Activated CD8-positive, alpha-beta T cell treated with anti-CD3 and anti-CD28 coated beads, Interleukin-2, amount 10 ng/mL, durations not matched to agents 7 days and 5 days (primary cell): ENCODE results near the gene TMEM121B. TPM values are rescaled to one million over a fixed set of nuclear protein-coding genes. Genes with fewer than 3 reads are reported as not detected.

Experiments
- ATAC-seq: fragments of 150-1000 bp; cut with Tn5 transposase; one replicate; pipeline ENCODE4 v1.10.0; 2021; ENCODE audit warnings: moderate library complexity
- CTCF ChIA-PET: fragments of 350-600 bp; sonication (Branson Sonifier 250); formaldehyde crosslinking; loops from one replicate; lab custom pipeline; 2021; ENCODE audit warnings: antibody characterized with exemption; lab: Charles Lee
- POLR2A ChIA-PET: fragments of 350-600 bp; sonication (Branson Sonifier 250); formaldehyde crosslinking; loops from one replicate; lab custom pipeline; 2021; ENCODE audit warnings: antibody characterized with exemption; lab: Charles Lee
- DNase-seq: peaks from one replicate; pipeline ENCODE4 v3.0.0-alpha.2; 2020
- H3K27ac Mint-ChIP-seq: one replicate; pipeline ENCODE4 v1.8.0; 2021; ENCODE audit warnings: mild to moderate bottlenecking, mixed read lengths
- H3K27me3 Mint-ChIP-seq: one replicate; pipeline ENCODE4 v1.8.0; 2021; ENCODE audit warnings: low read depth, mixed read lengths
- H3K36me3 Mint-ChIP-seq: one replicate; pipeline ENCODE4 v1.8.0; 2021; ENCODE audit warnings: low read depth, mixed read lengths
- H3K4me1 Mint-ChIP-seq: one replicate; pipeline ENCODE4 v1.8.0; 2021; ENCODE audit warnings: low read depth, mixed read lengths
- H3K4me3 Mint-ChIP-seq: one replicate; pipeline ENCODE4 v1.8.0; 2021; ENCODE audit warnings: mild to moderate bottlenecking, mixed read lengths
- H3K9me3 Mint-ChIP-seq: one replicate; pipeline ENCODE4 v1.8.0; 2022; ENCODE audit warnings: mixed read lengths; ENCODE audit not compliant: insufficient read depth
- total RNA-seq, 2 experiments: library from RNA; stranded (reverse); gene quantifications; one replicate each; pipeline ENCODE4 v1.2.3, GENCODE V29; 2021

TMEM121B gene
- total RNA-seq, 2 experiments from 2014 or later = 0.11 to 0.18 TPM

- ChIA-PET POLR2A (interaction anchor here (1.0 kb wide), 1 partner anchor 149 kb away, joined by 3 read pairs; no protein-coding TSS in a partner anchor), CTCF (interaction anchor here (0.7 to 5.7 kb wide), 5 partner anchors 10 to 55 kb away, joined by 3 to 24 read pairs (median 4); no protein-coding TSS in a partner anchor)
- Mint-ChIP-seq H3K36me3 (peaks cover 2% of the 10 kb centered on the region), H3K9me3 (no peaks in the 10 kb centered on the region), H3K27ac (peak overlapping the region; percentile 83), H3K27me3 (peaks cover 19% of the 10 kb centered on the region), H3K4me1 (peaks cover 56% of the 10 kb centered on the region), H3K4me3 (peak overlapping the region; percentile 42)
- DNase-seq = no peak
- ATAC-seq = no peak
Measured at GRCh38 chr22:17117400-17117799, 3.8 kb downstream of the TMEM121B start.

- H3K36me3 Mint-ChIP-seq = peaks cover 2% of the 10 kb centered on the region
- DNase-seq (no peak), ATAC-seq (no peak)
- H3K4me3 Mint-ChIP-seq = peak overlapping the region; percentile 51
- POLR2A ChIA-PET = interaction anchor here (0.8 to 1.2 kb wide), 4 partner anchors 9 to 150 kb away, joined by 3 to 4 read pairs (median 3); no protein-coding TSS in a partner anchor
- CTCF ChIA-PET = interaction anchor here (1.0 to 5.7 kb wide), 7 partner anchors 8 to 385 kb away, joined by 3 to 24 read pairs (median 5); no protein-coding TSS in a partner anchor
- peak overlapping the region; percentile 78 for H3K27ac Mint-ChIP-seq
- H3K27me3 Mint-ChIP-seq = peaks cover 13% of the 10 kb centered on the region
- peaks cover 56% of the 10 kb centered on the region for H3K4me1 Mint-ChIP-seq
- H3K9me3 Mint-ChIP-seq = no peaks in the 10 kb centered on the region
Measured at GRCh38 chr22:17116572-17117330, 4.4 kb downstream of the TMEM121B start.

DNA sequence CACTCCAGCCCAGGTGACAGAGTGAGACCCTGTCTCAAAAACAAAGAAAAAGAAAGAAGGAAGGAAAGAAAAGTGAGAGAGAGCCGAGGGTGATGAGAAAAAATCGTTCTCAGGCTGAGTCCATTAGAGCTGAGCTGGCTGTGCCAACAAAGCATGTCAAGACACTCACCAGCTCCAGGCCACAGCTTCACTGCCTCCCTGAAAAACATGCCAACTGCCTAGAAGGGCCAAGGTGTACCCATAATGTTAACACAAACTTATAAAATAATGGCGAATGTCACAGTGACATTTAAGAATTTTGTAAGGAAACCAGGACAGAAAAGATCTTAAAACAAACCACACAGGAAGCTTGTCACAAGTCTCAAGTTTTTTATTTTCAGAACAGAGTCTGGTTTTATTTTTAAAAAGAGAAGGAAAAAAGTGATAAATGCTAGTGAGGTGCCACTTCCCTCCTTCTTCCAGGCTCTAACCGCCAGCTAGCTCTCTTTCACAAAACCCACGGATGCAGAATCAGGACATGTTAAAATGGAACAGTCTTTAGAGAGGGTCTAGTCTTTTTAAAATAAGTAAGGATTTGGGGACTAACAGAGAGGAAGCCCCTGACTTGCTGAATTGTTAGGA is 5.1 kb downstream of the TMEM121B start:
- no peaks in the 10 kb centered on the region for H3K9me3 Mint-ChIP-seq
- ATAC-seq (peak; percentile 29), DNase-seq (no peak)
- ChIA-PET POLR2A (interaction anchor here (0.6 to 1.2 kb wide), 4 partner anchors 9 to 616 kb away, joined by 3 to 4 read pairs (median 3); no protein-coding TSS in a partner anchor), CTCF (interaction anchor here (0.9 to 5.7 kb wide), 8 partner anchors 9 to 386 kb away, joined by 3 to 24 read pairs (median 4); no protein-coding TSS in a partner anchor)
- H3K4me3 Mint-ChIP-seq = peak overlapping the region; percentile 51
- peaks cover 54% of the 10 kb centered on the region for H3K4me1 Mint-ChIP-seq
- peak overlapping the region; percentile 78 for H3K27ac Mint-ChIP-seq
- peaks cover 7% of the 10 kb centered on the region for H3K27me3 Mint-ChIP-seq
- peaks cover 7% of the 10 kb centered on the region for H3K36me3 Mint-ChIP-seq

DNA sequence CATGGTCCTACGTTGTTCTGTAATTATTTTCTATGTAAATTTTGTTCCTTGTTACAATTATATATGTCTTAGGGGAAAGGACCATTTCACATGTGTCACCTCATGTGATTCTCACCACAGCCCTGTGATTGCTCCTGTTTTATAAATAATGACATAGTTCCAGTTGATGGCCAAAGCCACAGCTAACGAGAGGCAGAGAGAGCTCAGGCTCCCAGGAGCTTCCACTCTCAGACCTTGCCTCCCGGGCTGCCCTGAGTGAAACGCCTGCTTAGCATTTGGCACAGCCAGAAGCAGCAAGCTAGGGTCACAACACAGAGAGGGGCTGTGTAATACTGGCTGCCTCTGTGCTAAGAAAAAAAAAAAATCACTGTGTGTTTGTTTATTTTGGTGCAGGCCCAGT is 5.9 kb downstream of the TMEM121B start:
- H3K4me3 Mint-ChIP-seq = no peak overlapping the region
- peaks cover 54% of the 10 kb centered on the region for H3K4me1 Mint-ChIP-seq
- peaks cover 6% of the 10 kb centered on the region for H3K27me3 Mint-ChIP-seq
- peak overlapping the region; percentile 78 for H3K27ac Mint-ChIP-seq
- ATAC-seq = no peak
- peaks cover 8% of the 10 kb centered on the region for H3K36me3 Mint-ChIP-seq
- POLR2A ChIA-PET = interaction anchor here (1.2 to 1.4 kb wide), 2 partner anchors 9 to 16 kb away, joined by 3 to 4 read pairs; no protein-coding TSS in a partner anchor
- no peak for DNase-seq
- no peaks in the 10 kb centered on the region for H3K9me3 Mint-ChIP-seq
- CTCF ChIA-PET = interaction anchor here (0.9 to 5.7 kb wide), 6 partner anchors 9 to 387 kb away, joined by 3 to 24 read pairs (median 6); no protein-coding TSS in a partner anchor

DNA sequence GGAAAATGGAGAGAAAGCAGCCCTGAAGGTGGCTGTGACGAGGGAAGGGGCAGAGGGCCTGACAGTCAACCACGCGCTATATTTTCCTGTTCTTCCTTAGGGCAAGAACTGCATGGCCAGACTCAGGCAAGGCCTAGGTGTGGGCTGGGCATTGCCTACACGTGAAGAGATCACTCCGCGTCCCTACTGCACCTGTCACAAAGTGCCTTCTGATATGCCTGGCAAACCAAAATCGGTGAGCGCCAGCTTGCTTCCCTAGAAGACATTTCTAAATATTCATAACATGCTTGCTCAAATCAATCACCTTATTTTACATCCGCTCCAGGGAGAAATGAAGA is 6.3 kb downstream of the TMEM121B start:
- ChIA-PET POLR2A (interaction anchor here (1.4 kb wide), 1 partner anchor 16 kb away, joined by 3 read pairs; no protein-coding TSS in a partner anchor), CTCF (interaction anchor here (1.3 to 5.7 kb wide), 4 partner anchors 8 to 387 kb away, joined by 3 to 24 read pairs (median 8); no protein-coding TSS in a partner anchor)
- ATAC-seq = no peak
- Mint-ChIP-seq H3K4me1 (peaks cover 54% of the 10 kb centered on the region), H3K27me3 (peaks cover 4% of the 10 kb centered on the region), H3K4me3 (no peak overlapping the region), H3K9me3 (no peaks in the 10 kb centered on the region), H3K27ac (no peak overlapping the region), H3K36me3 (peaks cover 10% of the 10 kb centered on the region)
- DNase-seq = no peak

DNA sequence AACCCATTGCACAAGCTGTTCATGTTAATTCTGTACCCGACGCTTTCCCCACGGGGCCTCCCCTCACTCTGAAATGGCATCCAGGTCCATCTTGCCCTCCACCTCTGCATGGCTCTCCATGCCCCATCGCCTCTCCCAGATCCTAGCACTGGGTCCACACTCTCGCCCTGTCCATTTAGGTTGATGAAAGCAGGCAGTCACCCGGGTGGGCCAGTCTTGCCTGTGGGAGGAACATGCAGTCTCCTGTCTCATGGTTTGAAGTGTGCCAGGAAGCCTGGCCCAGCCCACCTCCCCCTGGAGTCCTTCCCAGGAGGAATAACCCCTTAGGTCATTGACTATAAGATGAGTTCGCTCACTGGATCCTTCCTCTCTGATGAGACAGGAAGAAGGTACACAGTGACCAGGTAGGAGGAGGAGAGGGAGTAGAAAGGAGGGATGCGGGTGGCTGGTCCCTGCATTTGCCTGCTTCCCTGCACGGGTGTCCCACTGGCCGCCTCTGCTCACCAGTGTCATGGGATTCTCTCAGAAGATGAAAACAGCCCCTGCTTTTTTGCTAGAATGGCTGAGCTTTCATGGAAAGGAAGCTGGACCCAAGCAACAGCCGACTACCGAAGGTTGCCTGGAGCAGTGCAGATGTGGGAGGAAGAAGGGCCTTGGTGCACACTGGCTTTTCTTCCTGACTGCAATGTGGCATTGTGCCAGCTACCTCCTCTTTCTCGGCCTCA is 6.8 kb downstream of the TMEM121B start:
- no peaks in the 10 kb centered on the region for H3K9me3 Mint-ChIP-seq
- peaks cover 51% of the 10 kb centered on the region for H3K4me1 Mint-ChIP-seq
- H3K27ac Mint-ChIP-seq = no peak overlapping the region
- H3K4me3 Mint-ChIP-seq = no peak overlapping the region
- ChIA-PET CTCF (interaction anchor here (1.3 to 5.7 kb wide), 3 partner anchors 21 to 387 kb away, joined by 3 to 24 read pairs (median 8); no protein-coding TSS in a partner anchor), POLR2A (interaction anchor here (0.6 to 1.4 kb wide), 3 partner anchors 15 to 32 kb away, joined by 3 to 7 read pairs (median 3); no protein-coding TSS in a partner anchor)
- H3K36me3 Mint-ChIP-seq = peaks cover 14% of the 10 kb centered on the region
- DNase-seq (no peak), ATAC-seq (no peak)
- H3K27me3 Mint-ChIP-seq = peaks cover 4% of the 10 kb centered on the region

DNA sequence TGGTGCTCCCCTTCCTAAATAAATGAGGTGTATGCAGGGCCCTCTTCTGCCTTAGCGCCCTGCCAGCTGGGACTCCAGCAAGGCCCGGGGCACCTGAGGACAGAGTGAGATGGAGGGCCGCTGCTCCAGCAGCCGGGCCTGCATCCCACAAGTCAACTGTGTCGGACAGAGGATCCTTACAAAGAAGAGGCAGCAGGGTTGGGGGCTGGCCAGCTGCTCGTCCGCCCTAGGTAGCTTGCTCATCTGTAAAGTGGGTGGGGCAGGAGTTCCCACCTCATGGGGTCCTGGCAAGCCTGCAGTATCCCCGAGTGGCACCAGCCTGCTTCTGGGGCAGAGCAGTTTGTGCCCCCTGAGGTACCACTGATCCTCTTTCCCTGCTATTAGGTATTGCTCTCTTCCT is 7.6 kb downstream of the TMEM121B start:
- ChIA-PET CTCF (interaction anchor here (5.7 kb wide), 1 partner anchor 58 kb away, joined by 24 read pairs; no protein-coding TSS in a partner anchor), POLR2A (interaction anchor here (0.6 to 0.9 kb wide), 2 partner anchors 18 to 33 kb away, joined by 3 to 7 read pairs; no protein-coding TSS in a partner anchor)
- peaks cover 43% of the 10 kb centered on the region for H3K4me1 Mint-ChIP-seq
- H3K27ac Mint-ChIP-seq = no peak overlapping the region
- H3K36me3 Mint-ChIP-seq = peaks cover 15% of the 10 kb centered on the region
- no peak overlapping the region for H3K4me3 Mint-ChIP-seq
- H3K9me3 Mint-ChIP-seq = no peaks in the 10 kb centered on the region
- DNase-seq (no peak), ATAC-seq (no peak)
- H3K27me3 Mint-ChIP-seq = no peaks in the 10 kb centered on the region

GRCh38 chr22:17112491-17113042 is 8.6 kb downstream of the TMEM121B start:
- Mint-ChIP-seq H3K4me3 (no peak overlapping the region), H3K4me1 (peaks cover 38% of the 10 kb centered on the region), H3K27ac (no peak overlapping the region), H3K9me3 (no peaks in the 10 kb centered on the region), H3K27me3 (no peaks in the 10 kb centered on the region), H3K36me3 (peaks cover 22% of the 10 kb centered on the region)
- DNase-seq = no peak
- CTCF ChIA-PET = no interaction called here
- POLR2A ChIA-PET = no interaction called here
- ATAC-seq = no peak

DNA sequence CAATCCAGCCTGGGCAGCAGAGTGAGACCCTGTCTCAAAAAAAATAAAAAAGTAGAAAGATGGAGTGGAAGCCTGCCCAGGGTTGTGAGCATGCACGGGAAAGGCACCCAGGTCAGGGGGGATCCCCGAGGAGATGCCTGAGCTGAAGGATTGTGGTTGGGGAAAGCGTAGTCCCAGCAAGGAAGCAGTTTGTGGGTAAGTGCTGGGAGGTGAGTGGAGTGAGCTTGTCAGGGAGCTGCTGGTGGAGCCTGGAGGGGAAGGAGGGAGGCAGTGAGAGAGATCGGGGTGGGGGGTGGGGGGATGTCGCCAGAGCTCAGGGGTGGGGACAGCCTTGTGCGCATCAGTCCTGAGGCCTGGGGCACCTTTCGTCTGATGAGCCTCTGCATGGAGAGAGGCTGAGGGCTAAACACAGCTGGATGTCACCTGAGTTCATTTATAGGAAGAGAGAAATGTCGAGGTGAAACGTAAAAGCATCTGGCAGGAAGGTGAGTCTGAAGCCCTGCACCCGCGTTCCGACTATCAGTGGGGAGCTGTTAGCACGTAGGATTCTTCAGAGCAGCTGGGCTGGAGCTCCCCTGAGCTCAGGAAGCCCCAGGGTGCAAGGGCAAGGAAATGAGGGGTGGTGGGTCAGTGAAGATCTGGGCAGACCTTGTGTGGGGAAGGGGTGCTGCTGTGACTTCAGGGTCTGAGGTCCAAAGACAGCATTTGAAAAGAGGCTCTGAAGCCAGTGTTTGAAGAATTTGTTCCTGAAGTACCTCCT is 10.2 kb downstream of the TMEM121B start:
- CTCF ChIA-PET = interaction anchor here (0.6 to 1.0 kb wide), 2 partner anchors 14 to 60 kb away, joined by 3 read pairs; no protein-coding TSS in a partner anchor
- Mint-ChIP-seq H3K27ac (peak overlapping the region; percentile 9), H3K36me3 (peaks cover 36% of the 10 kb centered on the region), H3K4me1 (peaks cover 38% of the 10 kb centered on the region), H3K9me3 (no peaks in the 10 kb centered on the region), H3K4me3 (no peak overlapping the region), H3K27me3 (no peaks in the 10 kb centered on the region)
- ATAC-seq (no peak), DNase-seq (no peak)
- POLR2A ChIA-PET = no interaction called here

DNA sequence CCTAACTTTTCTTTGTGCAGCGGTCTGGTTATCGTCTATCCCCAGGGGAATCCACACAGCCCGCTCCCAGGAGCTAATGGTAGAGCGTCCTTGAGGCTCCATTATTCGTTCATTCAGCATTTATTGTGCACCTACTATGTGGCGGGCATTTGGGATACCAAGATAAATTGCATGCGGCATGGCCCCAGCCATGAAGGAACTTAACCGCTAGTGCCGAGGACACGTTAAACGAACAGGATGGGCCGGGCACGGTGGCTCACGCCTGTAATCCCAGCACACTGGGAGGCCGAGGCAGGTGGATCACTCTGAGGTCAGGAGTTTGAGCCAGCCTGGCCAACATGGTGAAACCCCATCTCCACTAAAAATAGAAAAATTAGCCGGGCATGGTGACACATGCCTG is 11.2 kb downstream of the TMEM121B start:
- Mint-ChIP-seq H3K4me1 (peaks cover 35% of the 10 kb centered on the region), H3K36me3 (peaks cover 44% of the 10 kb centered on the region), H3K27ac (no peak overlapping the region), H3K4me3 (no peak overlapping the region), H3K9me3 (no peaks in the 10 kb centered on the region), H3K27me3 (no peaks in the 10 kb centered on the region)
- CTCF ChIA-PET = no interaction called here
- DNase-seq (no peak), ATAC-seq (no peak)
- POLR2A ChIA-PET = interaction anchor here (0.7 kb wide), 1 partner anchor 35 kb away, joined by 3 read pairs; no protein-coding TSS in a partner anchor
